Measurements from ENCODE around the gene TTLL9.

TTLL9 gene

DNA sequence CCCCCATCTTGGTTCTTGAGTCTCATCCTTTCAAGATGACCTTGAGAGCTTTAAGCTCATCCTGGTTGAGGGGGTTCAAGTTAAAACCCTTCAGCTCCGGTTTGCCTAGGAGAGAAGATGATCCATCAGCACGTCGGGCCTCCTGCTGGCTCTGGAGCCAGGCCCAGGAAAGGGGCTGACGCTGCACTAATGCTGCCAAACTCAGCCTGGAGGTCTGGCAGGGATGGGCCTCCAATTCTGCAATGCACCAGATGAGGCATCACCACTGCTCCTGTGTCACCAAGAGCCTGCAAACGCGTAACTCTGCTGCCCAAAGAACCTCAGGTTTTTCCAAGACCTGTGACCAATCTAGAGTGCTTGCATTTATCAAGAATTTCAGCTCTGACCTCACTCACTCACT is 75.4 kb downstream of the TTLL9 start:
- DNase-seq (ENCODE audit: low spot score), result no peak

- no peak for DNase-seq (ENCODE audit: low spot score)
These were observed 77.6 kb downstream of the TTLL9 start for GRCh38 chr20:31948008-31948407.

DNA sequence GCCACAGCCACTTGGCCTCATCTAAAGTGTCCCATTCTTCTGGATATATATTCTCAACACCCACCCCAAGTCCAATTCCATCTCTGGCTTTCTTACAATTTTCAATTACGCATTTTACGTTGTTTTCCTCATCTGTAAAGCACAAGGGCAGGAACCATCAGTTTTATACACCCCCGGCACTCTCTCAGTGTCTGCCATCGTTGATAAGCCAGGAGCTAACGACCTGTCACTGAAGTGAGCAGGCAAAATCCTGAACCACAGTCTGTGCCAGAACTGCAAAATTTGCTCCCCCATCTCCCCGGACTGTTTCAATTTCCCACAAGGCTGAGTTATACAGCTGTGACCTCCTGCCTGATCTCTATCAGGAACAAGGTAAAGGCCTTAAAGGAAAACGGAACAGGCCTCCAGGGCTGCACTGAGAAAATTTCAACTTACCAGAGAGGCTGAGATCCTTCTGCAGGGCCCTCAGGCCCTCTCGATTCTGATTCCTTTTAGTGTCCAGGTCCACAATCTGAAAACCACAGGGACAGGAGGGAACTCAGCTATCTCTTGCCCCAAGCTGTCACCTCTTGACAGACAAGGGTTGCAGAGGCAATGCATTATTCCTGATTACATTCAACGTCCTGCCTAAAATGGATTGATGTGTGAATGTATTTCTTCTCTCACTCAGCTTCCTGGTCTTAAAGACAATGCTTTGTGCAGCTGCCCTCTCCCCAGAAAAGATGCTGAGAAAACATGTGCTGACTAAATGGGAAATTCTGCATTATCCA is 79.6 kb downstream of the TTLL9 start:
- DNase-seq (ENCODE audit: low spot score), result no peak

DNA sequence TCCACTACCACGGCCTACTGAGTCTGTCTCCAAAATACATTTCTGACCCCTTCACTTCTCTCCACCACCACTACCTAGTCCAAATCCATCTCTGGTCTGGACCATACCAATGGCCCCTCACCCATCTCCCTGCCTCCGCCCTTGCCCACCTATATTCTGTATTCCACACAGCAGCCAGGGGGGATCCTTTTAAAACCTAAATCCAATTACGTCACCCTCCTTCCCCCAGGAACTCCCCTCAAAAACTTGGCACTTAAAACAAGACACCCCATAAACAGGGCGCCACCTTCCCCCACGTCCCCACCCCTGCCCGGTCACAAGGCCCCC is 80.7 kb downstream of the TTLL9 start:
- DNase-seq (ENCODE audit: low spot score), result no peak

DNA sequence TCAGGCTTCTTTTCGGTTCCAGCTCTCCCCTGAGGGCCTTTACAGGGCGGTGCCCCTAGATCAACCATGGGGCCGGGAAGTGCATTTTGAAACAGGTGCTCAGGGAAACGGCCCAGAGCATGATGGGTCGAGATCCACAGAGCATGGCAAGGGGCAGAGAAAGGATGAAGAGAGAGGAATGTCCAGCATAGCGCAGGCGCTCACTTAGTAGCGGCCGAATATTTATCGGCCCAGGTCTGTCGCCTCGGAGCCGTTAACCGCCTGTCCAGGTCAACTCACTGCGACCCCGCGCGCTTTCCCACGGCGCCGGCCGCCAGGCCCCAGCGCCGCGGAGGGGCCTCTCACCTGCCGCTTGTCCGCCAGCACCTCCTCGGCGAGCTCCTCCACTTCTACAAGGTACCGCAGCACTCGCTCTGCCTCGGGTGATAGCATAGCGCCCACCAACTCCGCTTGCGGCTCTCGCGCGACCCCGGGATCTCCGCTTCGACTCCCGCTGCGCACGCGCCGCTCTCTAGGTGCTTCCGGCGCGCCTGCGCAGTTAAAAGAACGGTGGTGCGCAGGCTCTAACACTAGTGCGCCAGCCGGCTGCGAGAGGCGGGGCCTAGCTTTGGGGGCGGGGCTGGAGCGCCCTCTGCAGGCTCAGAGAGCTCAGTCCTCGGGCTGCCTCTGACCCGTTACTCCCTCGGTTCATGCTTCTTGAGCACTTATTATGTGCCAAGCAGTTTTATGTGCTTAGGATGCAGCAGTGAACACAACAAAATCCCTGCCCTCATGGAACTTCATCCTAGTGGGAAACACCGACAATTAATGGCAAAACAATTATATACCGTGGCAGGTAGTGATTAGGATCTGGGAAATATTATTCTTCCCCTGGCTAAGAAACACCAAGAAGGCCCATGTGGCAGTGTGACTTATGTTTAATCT is 81.4 kb downstream of the TTLL9 start, which contains the start of gene PDRG1:
Gene PDRG1 (minus strand): TSS at position 517 of the 924 bp plus-strand sequence. CDS start 85 bp downstream, at position 432.
- DNase-seq (ENCODE audit: low spot score), result peak; percentile 96

DNA sequence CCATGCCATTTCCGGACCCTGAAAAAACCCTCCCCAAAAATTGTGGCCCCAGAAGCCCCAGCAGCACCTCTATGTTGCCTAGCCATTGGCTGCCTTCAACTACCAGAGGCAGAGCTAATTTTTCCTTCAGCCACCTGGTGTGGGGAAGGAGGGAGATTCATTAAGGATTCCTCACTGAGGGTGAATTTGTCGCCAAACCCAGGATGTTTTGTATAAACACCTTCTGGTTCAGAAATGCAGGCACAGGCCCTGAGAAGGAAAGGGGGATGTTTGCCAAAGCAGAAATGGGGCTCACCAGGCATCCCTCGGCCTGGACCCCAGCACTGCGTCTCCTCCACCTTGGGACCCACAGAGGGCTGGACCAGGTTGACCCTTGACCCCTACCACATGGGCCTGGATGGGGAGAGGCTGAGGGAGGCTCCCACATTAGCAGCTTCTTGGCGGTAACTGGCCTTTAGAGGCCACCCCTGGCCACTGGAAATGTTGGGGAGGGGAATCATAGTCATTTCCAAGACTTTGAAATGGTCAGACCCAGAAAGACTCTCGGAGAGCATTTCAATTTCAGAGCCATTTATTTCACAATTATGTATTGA is 83.2 kb downstream of the TTLL9 start:
- DNase-seq (ENCODE audit: low spot score), result no peak

DNA sequence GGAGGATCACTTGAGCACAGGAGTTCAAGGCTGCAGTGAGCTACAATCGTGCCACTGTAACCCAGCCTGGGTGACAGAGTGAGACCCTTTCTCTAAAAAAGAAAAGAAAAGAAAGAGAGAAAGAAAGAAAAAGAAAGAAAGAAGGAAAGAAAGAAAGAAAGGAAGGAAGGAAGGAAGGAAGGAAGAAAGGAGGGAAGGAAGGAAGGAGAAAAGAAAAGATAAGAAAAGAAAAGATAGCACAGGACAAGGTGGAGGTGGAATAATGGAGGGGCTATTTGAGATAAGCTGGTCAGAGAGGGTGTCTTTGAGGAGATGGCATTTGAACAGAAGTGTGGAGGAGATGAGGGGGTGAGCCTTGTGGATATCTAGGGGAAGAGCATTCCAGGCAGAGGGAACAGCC is 84.1 kb downstream of the TTLL9 start:
- DNase-seq (ENCODE audit: low spot score), result no peak

GRCh38 chr20:31956556-31957526 is 86.4 kb downstream of the TTLL9 start:
- DNase-seq (ENCODE audit: low spot score), result no peak

- DNase-seq (ENCODE audit: low spot score), result no peak
These were observed 92.3 kb downstream of the TTLL9 start for GRCh38 chr20:31962761-31963160.

DNA sequence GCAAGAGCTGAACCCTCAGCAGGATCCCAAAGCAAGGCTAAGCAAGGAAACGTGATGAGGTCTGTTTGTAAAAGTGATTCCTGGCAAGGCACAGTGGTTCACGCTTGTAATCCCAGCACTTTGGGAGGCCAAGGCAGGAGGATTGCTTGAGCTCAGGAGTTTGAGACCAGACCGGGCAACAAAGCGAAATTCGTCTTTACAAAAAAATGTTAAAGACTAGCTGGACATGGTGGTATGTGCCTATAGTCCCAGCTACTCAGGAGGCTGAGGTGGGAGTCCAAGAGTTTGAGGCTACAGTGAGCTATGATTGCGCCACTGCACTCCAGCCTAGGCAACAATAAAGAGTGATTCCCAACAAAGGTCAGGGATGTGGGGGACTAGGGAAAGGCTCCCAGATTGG is 93.5 kb downstream of the TTLL9 start:
- DNase-seq (ENCODE audit: low spot score), result no peak

- DNase-seq (ENCODE audit: low spot score), result no peak
These were observed 96.7 kb downstream of the TTLL9 start for GRCh38 chr20:31966991-31967655.

DNA sequence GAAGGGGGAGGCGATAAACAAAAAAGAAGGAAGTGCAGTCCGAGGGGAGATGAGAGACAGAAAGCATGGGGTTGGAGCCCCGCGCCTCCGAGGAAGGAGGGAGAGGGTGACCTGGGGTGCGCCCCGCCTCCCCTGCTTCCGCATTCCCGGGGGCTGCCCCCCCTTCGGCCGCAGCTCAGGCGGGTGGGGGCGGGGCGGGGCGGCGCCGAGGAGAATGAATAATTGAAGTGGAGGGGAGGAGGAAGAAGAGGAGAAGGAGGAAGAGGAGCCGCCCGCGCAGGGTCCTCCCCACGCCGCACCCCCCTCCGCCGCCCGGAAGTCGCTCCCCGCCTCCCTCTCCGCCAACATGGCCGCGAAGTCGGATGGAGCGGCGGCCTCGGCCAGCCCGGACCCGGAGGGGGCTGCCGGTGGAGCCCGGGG is 97.4 kb downstream of the TTLL9 start, which contains the start of gene XKR7:
Gene XKR7 (plus strand): TSS at position 322 of the 420 bp plus-strand sequence. CDS start 25 bp downstream, at position 347.
- DNase-seq (ENCODE audit: low spot score), result no peak

GRCh38 chr20:31968291-31969126 is 98.1 kb downstream of the TTLL9 start:
- DNase-seq (ENCODE audit: low spot score), result peak; percentile 71

DNA sequence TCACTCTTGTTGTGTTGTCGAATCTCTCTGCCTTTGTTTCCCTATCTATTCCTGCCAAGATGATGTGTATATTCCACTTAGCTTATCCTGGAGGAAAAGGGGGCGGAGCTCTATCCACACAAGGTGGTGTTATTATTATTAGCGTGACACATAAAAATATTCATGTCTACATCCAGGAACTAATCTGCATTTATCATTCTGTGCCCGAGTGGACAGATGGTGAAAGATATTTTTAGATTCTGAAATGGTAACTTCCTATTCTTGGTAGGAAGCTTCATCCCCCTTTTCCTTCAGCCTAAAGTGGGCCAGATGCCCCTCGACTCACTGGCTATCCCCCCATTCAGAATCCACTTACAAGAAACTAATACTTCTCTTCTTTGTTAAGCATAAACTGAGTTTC is 99.6 kb downstream of the TTLL9 start:
- DNase-seq (ENCODE audit: low spot score), result no peak

DNA sequence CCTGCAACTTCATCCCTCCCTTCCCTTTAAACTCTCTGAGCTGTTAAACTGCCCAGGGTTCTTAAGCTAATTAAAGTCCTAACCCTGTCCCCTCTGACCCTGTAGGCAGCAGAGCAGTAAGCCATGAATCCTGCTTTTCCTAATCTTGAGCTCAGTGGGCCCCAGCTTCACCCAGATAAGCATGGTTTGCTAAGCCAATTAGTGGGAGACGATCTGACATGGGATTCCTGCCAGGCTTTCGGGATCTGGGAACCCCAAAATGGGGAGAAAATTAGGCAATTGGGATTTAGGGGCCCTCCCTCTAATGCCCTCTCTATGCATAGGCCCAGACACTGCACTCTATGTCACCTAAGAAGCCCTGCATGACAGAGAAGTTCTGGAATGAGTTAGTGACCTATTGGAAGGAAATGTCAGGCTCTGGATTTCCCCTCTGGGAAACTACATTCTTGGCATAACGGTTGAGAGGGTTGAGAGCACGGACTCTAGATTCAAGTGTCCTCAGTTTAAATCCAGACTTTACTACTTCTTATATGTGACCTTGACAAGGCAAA is 102.1 kb downstream of the TTLL9 start:
- DNase-seq (ENCODE audit: low spot score), result no peak

DNA sequence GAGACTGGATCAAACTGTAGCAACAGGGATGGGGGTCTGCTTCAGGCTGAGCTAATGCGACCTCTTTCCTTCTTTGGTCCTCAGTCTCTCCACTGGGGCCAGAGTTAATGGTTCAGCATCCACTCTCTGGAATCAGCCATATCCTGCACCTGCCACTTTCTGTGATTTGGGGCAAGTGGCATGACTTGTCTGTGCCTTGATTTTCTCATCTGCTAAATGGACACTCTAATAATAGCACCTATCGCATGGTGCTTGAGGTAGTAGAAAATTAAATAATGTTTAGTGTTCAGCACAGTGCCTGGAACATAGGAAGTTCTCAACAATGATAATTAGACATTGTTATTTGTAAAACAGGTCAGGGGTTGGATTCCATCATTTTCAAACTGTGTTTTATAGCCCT is 103.9 kb downstream of the TTLL9 start:
- no peak for DNase-seq (ENCODE audit: low spot score)

GRCh38 chr20:31974951-31975487 is 104.6 kb downstream of the TTLL9 start:
- DNase-seq (ENCODE audit: low spot score), result no peak

- DNase-seq (ENCODE audit: low spot score), result no peak
These were observed 105.4 kb downstream of the TTLL9 start for GRCh38 chr20:31975874-31976273.

DNA sequence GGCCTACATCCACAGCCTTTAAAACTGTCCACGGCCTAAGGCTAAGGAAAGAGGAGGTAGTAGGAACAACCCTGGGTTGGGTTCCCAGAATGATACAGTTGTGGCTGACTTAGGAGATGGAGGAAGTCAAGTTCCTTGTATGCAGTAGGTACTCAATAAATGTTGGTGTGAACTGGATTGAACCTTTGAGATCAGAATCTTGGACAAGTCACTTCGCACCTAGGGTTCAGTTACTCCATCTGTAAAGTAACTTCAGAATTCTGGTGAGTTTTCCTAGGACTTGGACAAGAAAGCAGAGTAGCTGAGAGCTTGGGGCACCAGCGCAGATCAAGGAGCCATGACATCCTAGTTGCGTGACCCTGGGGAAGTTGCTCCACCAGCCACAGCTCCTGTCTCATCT is 106.6 kb downstream of the TTLL9 start:
- no peak for DNase-seq (ENCODE audit: low spot score)
